Fibroblast of the aortic adventitia (primary cell): ENCODE data around the gene LBX2. TPM values are rescaled to one million over a fixed set of nuclear protein-coding genes. Genes with fewer than 3 reads are reported as not detected.

Experiments
- DNase-seq: peaks from one replicate; pipeline ENCODE4 v3.0.0-alpha.2; 2010; ENCODE audit warnings: low read depth
- H3K4me3 ChIP-seq: 2 replicates; pipeline ENCODE4 v1.5.1; 2011; ENCODE audit warnings: low read depth, mild to moderate bottlenecking, control low read depth, low read length, moderate library complexity
- total RNA-seq: library from RNA; depleted of rRNA; stranded (reverse); fragments of >200 nt; gene quantifications from 2 replicates; pipeline ENCODE4 v1.2.3, GENCODE V29; 2012; ENCODE audit warnings: low replicate concordance
- TF ChIP-seq, protein P1 (sequence below): IDR thresholded peaks from 2 replicates; pipeline ENCODE4 v1.5.1; 2011; ENCODE audit warnings: mild to moderate bottlenecking, low read length, control low read depth, inconsistent platforms; ENCODE audit not compliant: insufficient read depth

Gene LBX2
- total RNA-seq, 1 donor: 2.0 TPM

GRCh38 chr2:74515981-74516633 is 16.7 kb upstream of the LBX2 start:
- H3K4me3 ChIP-seq: no peak overlapping the region
- DNase-seq: no peak
- TF ChIP-seq, protein P1, sequence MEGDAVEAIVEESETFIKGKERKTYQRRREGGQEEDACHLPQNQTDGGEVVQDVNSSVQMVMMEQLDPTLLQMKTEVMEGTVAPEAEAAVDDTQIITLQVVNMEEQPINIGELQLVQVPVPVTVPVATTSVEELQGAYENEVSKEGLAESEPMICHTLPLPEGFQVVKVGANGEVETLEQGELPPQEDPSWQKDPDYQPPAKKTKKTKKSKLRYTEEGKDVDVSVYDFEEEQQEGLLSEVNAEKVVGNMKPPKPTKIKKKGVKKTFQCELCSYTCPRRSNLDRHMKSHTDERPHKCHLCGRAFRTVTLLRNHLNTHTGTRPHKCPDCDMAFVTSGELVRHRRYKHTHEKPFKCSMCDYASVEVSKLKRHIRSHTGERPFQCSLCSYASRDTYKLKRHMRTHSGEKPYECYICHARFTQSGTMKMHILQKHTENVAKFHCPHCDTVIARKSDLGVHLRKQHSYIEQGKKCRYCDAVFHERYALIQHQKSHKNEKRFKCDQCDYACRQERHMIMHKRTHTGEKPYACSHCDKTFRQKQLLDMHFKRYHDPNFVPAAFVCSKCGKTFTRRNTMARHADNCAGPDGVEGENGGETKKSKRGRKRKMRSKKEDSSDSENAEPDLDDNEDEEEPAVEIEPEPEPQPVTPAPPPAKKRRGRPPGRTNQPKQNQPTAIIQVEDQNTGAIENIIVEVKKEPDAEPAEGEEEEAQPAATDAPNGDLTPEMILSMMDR: no peak

GRCh38 chr2:74515271-74515980 is 16.0 kb upstream of the LBX2 start:
- no peak for DNase-seq
- TF ChIP-seq, protein P1: no peak
- H3K4me3 ChIP-seq: no peak overlapping the region

DNA sequence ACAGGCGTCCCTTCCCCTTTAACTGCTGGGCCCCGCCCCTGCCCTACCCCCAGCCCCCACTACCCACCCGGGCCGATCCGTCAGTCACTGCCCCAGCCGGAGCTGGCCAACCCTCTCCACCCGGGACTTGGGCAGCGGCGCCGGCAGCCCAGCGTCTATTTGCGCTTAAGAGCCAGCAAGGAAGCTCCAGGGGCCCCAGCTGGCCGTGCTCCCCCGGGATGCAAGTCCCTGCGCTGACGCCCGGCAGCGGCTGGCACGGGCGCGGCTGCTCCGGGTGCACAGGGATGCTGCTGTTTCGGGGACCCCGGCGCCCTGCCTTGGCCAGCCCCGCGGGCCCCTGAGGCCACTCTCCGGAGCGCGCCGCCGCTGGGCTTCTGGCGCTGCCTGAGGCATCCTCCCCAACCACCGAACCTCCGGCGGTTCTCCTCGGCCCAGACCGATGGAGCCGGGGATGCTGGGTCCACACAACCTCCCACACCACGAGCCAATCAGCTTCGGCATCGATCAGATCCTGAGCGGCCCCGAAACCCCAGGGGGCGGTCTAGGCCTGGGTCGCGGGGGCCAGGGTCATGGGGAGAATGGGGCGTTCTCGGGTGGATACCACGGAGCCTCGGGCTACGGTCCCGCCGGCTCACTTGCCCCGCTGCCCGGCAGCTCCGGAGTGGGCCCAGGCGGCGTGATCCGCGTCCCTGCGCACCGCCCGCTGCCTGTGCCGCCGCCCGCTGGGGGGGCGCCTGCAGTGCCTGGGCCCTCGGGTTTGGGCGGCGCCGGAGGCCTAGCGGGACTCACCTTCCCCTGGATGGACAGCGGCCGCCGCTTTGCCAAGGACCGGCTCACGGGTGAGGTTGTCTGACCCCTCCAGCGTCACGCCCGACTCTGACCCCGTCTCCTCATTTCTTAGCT is 15.2 kb upstream of the LBX2 start, which contains the start of gene TLX2:
Gene TLX2 (plus strand): TSS at position 83 of the 903 bp plus-strand sequence. CDS start 357 bp downstream, at position 440.
- no peak for DNase-seq
- TF ChIP-seq, protein P1: no peak
- H3K4me3 ChIP-seq: no peak within 1 kb of the TSS

GRCh38 chr2:74513605-74514367 is 14.4 kb upstream of the LBX2 start:
- no peak overlapping the region for H3K4me3 ChIP-seq
- TF ChIP-seq, protein P1: no peak
- no peak for DNase-seq

DNA sequence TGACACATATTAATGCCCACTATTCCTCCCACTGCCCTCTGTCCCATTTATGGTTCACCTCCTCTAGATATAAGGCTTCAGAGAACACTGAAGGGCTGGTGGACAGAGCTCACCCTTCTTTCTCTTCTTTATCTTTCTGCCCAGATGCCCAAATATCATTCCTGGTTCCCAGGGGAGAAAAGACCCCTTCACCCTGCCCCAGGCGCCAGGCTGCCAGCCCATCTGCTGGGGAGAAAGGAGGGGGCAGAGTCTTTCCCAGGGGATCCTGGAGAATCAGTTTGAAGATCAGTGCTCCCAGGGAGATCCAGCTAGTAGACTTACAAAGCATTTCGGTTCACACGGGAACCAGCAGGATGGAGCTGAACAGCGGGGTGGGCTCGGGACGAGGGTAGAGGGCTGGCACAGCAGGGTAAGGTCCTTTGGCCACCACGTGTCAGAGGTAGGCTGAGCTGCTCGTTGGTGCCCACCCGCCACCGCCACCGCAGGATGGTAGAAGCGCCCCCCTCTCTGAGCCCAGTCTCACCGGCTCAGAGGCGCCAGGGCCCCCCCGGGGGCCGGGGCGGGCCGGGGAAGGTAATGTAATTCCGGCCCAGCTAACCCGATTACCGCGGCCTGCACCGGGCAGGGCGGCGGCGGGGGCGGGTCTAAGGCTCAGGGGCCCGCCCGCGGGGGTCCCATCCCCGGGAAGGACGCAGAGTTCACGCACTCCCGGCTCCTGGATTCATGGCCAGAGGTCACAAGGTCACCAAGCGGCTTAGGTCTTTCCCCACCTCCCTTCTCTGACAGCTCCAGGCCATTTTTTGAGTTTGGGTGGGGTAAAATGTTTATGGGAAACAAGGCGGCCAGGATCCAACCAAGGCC is 13.6 kb upstream of the LBX2 start:
- no peak for DNase-seq
- TF ChIP-seq, protein P1: no peak
- H3K4me3 ChIP-seq: no peak overlapping the region
